Activated T-helper 17 cell treated with anti-CD3 and anti-CD28 coated beads, Interleukin-2, amount 50 U/mL, for 72 hours (primary cell): Measurements from ENCODE around the gene USP8. TPM values are rescaled to one million over a fixed set of nuclear protein-coding genes. Genes with fewer than 3 reads are reported as not detected.
"Not testable (repeated sequence)": the region's sequence is repeated elsewhere in the genome, so short reads cannot be mapped to it uniquely, and the experiment has no call there.

ENCODE experiments used
- ATAC-seq: fragments of 150-1000 bp; cut with Tn5 transposase; replicated peaks from 2 replicates; pipeline ENCODE4 v1.10.0; 2021; ENCODE audit warnings: mild to moderate bottlenecking, moderate library complexity
- H3K27ac Mint-ChIP-seq: one replicate; pipeline ENCODE4 v1.8.0; 2022; ENCODE audit warnings: mixed read lengths
- H3K27me3 Mint-ChIP-seq: one replicate; pipeline ENCODE4 v1.8.0; 2022; ENCODE audit warnings: mixed read lengths
- H3K36me3 Mint-ChIP-seq: one replicate; pipeline ENCODE4 v1.8.0; 2022; ENCODE audit warnings: low read depth, mild to moderate bottlenecking, mixed read lengths
- H3K4me1 Mint-ChIP-seq: one replicate; pipeline ENCODE4 v1.8.0; 2022; ENCODE audit warnings: mixed read lengths
- H3K4me3 Mint-ChIP-seq: one replicate; pipeline ENCODE4 v1.8.0; 2022; ENCODE audit warnings: mild to moderate bottlenecking, mixed read lengths
- H3K9me3 Mint-ChIP-seq: one replicate; pipeline ENCODE4 v1.8.0; 2022; ENCODE audit warnings: mixed read lengths
- total RNA-seq, 2 donors: library from RNA; stranded (reverse); gene quantifications; one replicate each; pipeline ENCODE4 v1.2.3, GENCODE V29; 2022

USP8 gene
- total RNA-seq, 2 donors from 2014 or later = 60.2 to 60.6 TPM

DNA sequence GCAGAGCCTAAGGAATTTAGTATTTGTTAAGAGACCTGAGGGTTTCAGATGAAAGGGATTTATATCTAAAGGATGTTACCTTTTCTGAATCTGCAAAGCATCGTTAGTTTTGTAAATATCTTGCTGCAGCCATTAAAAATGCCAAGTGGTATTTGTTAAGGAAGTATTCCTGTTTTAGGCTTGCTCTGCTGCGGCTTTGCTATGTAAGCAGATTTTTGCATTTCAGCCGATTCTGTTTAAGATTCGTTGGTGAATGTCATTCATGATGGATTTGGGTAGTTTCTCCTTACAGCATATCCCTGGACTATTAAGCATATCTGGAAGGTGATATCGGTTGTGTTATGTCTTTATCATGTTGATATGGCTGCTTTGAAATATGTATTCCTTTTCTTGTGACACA is 1.0 kb downstream of the USP8 start:
- H3K4me3 Mint-ChIP-seq = peak overlapping the region; percentile 91
- peaks cover 16% of the 10 kb centered on the region for H3K4me1 Mint-ChIP-seq
- H3K27me3 Mint-ChIP-seq = no peaks in the 10 kb centered on the region
- ATAC-seq = no peak
- no peaks in the 10 kb centered on the region for H3K9me3 Mint-ChIP-seq
- H3K27ac Mint-ChIP-seq = peak overlapping the region; percentile 97
- peaks cover 22% of the 10 kb centered on the region for H3K36me3 Mint-ChIP-seq

- H3K4me3 Mint-ChIP-seq = peak overlapping the region; percentile 91
- peak overlapping the region; percentile 97 for H3K27ac Mint-ChIP-seq
- H3K27me3 Mint-ChIP-seq, ATAC-seq, H3K9me3 Mint-ChIP-seq: not testable (repeated sequence)
- H3K36me3 Mint-ChIP-seq = peaks cover 22% of the 10 kb centered on the region
- peaks cover 16% of the 10 kb centered on the region for H3K4me1 Mint-ChIP-seq
These were observed 1.6 kb downstream of the USP8 start for GRCh38 chr15:50425678-50426246.

GRCh38 chr15:50426428-50426827 is 2.2 kb downstream of the USP8 start:
- ATAC-seq = no peak
- H3K4me1 Mint-ChIP-seq = peaks cover 16% of the 10 kb centered on the region
- H3K4me3 Mint-ChIP-seq = peak overlapping the region; percentile 91
- H3K9me3 Mint-ChIP-seq = no peaks in the 10 kb centered on the region
- no peaks in the 10 kb centered on the region for H3K27me3 Mint-ChIP-seq
- H3K27ac Mint-ChIP-seq = no peak overlapping the region
- H3K36me3 Mint-ChIP-seq = peaks cover 22% of the 10 kb centered on the region

DNA sequence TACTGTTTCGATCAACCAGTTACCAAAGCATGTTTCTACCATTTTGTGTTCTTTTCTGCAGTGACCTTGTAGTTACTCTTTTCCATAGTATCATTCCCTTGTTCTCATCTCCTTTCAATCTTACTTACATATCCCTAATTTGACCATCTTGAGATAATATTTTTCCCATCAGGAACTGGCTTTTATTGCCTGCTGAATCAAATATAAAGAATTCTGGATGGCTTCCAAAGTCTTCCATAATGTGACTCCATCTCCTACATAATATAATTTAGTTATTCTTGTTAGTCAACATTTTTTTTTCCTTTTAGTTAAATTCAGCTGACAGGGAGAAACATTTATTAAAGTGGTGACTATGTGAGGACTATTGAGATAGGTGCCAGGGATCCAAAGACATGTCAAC is 7.0 kb downstream of the USP8 start:
- H3K36me3 Mint-ChIP-seq = peaks cover 48% of the 10 kb centered on the region
- no peak for ATAC-seq
- H3K9me3 Mint-ChIP-seq = no peaks in the 10 kb centered on the region
- no peaks in the 10 kb centered on the region for H3K27me3 Mint-ChIP-seq
- H3K4me1 Mint-ChIP-seq = peaks cover 30% of the 10 kb centered on the region
- H3K27ac Mint-ChIP-seq = no peak overlapping the region
- no peak overlapping the region for H3K4me3 Mint-ChIP-seq

DNA sequence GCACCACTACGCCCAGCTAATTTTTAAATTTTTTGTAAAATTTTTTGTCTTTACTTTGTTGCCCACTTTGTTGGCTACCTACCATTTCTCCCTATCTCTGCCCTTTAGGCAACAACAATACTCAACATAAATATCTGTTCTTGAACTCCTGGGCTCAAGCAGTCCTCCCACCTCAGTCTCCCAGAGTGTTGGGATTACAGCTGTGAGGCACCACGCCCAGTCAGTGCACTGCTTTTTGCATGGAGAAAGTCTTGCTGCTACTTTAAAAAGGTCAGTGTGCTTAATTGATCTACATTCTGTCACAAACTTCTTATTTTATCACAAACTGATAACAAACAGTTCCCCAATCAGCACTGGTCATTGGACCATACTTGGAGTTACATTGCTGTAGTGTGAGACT is 8.0 kb downstream of the USP8 start:
- Mint-ChIP-seq H3K27me3 (no peaks in the 10 kb centered on the region), H3K27ac (no peak overlapping the region), H3K9me3 (no peaks in the 10 kb centered on the region), H3K36me3 (peaks cover 38% of the 10 kb centered on the region), H3K4me3 (no peak overlapping the region), H3K4me1 (peaks cover 22% of the 10 kb centered on the region)
- ATAC-seq = no peak

DNA sequence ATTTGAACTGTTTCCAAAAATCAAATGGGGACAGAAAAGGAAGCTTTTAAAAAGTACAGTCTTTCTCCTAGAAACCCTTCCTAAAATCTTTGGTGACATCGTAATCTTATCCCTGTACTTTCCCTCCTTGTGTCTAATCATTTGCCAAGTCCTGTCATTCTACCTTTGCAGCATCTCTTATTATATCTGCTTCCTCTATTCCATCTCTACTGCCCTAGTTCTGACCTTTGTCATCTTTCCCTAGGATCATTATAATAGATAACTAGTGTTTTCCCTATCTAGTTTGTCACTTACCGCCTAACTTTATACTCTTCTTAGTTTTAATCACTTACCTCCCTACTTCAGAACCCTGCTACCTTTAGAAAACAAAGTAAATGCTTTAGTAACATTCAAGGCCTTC is 11.6 kb downstream of the USP8 start:
- peaks cover 21% of the 10 kb centered on the region for H3K4me1 Mint-ChIP-seq
- H3K27ac Mint-ChIP-seq = no peak overlapping the region
- peaks cover 60% of the 10 kb centered on the region for H3K36me3 Mint-ChIP-seq

GRCh38 chr15:50438251-50438650 is 14.0 kb downstream of the USP8 start:
- Mint-ChIP-seq H3K36me3 (peaks cover 69% of the 10 kb centered on the region), H3K27me3 (no peaks in the 10 kb centered on the region), H3K27ac (no peak overlapping the region), H3K4me3 (no peak overlapping the region), H3K4me1 (peaks cover 13% of the 10 kb centered on the region), H3K9me3 (no peaks in the 10 kb centered on the region)
- no peak for ATAC-seq

More for the DNA sequence above, 11.6 kb downstream of the USP8 start:
- H3K4me3 Mint-ChIP-seq = no peak overlapping the region
- H3K9me3 Mint-ChIP-seq = no peaks in the 10 kb centered on the region
- no peak for ATAC-seq
- no peaks in the 10 kb centered on the region for H3K27me3 Mint-ChIP-seq

GRCh38 chr15:50440932-50441331 is 16.7 kb downstream of the USP8 start:
- H3K27me3 Mint-ChIP-seq = no peaks in the 10 kb centered on the region
- no peaks in the 10 kb centered on the region for H3K9me3 Mint-ChIP-seq
- peaks cover 79% of the 10 kb centered on the region for H3K36me3 Mint-ChIP-seq
- H3K4me1 Mint-ChIP-seq = peaks cover 9% of the 10 kb centered on the region
- ATAC-seq = no peak
- H3K27ac Mint-ChIP-seq = no peak overlapping the region
- no peak overlapping the region for H3K4me3 Mint-ChIP-seq

- peaks cover 94% of the 10 kb centered on the region for H3K36me3 Mint-ChIP-seq
- H3K4me1 Mint-ChIP-seq = peaks cover 8% of the 10 kb centered on the region
These were observed 28.7 kb downstream of the USP8 start for GRCh38 chr15:50452927-50453326.

GRCh38 chr15:50458348-50459112 is 34.3 kb downstream of the USP8 start:
- Mint-ChIP-seq H3K4me1 (peaks cover 8% of the 10 kb centered on the region), H3K27me3 (no peaks in the 10 kb centered on the region), H3K27ac (no peak overlapping the region), H3K4me3 (no peak overlapping the region), H3K9me3 (no peaks in the 10 kb centered on the region), H3K36me3 (peaks cover 99% of the 10 kb centered on the region)
- no peak for ATAC-seq

More at GRCh38 chr15:50452927-50453326, 28.7 kb downstream of the USP8 start:
- Mint-ChIP-seq H3K4me3 (no peak overlapping the region), H3K27me3 (no peaks in the 10 kb centered on the region), H3K27ac (no peak overlapping the region), H3K9me3 (no peaks in the 10 kb centered on the region)
- ATAC-seq = no peak

DNA sequence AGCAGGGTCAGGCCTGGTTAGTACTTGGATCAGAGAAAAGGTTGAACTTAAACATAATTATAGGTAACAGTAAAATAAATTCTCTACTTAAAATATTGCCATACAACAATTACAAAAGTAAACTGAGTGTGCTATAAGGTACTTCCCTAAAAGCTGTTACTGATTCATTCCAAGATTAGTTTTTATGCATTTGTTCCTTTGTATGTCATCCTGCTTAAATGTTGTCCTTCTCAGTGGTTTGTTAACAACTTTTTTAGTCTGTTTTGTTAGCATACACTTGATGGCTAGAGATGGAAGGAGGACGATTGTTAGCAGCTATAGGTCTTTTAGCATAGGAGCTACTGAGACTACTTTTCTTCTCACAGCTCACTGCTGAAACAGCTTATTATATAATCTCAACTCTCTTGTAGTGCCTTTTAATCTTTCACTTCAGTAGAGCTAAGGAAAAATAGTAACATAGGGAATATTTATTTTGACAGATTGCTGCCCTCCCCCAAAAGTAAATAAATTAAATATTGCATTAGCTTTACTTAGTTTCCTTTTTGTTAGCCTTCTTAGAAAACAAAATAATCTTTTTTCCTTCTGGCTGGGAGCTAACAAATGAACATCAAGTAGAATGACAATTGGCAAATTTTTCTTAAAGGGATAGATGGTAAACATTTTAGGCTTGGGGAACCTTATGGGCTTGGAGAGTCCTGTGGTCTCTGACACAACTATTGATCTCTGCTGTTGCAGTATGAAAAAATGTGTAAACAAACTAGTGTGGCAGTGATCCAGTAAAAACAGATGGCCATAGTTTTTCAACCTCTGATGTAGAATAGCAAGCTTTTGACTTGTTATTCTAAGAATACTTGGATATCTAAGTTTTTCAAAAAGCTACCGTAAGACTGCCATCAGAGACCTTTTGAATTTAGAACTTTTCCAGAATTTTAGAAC is 39.5 kb downstream of the USP8 start:
- peak overlapping the region; percentile 51 for H3K27ac Mint-ChIP-seq
- peaks cover 7% of the 10 kb centered on the region for H3K4me1 Mint-ChIP-seq
- H3K36me3 Mint-ChIP-seq = peaks cover 92% of the 10 kb centered on the region
- no peaks in the 10 kb centered on the region for H3K27me3 Mint-ChIP-seq
- no peaks in the 10 kb centered on the region for H3K9me3 Mint-ChIP-seq
- H3K4me3 Mint-ChIP-seq = no peak overlapping the region
- peak; percentile 89 for ATAC-seq

GRCh38 chr15:50471072-50471471 is 46.9 kb downstream of the USP8 start:
- Mint-ChIP-seq H3K9me3 (no peaks in the 10 kb centered on the region), H3K27me3 (no peaks in the 10 kb centered on the region), H3K27ac (no peak overlapping the region), H3K4me3 (no peak overlapping the region), H3K4me1 (peaks cover 4% of the 10 kb centered on the region), H3K36me3 (peaks cover 81% of the 10 kb centered on the region)
- no peak for ATAC-seq

GRCh38 chr15:50476143-50476542 is 51.9 kb downstream of the USP8 start:
- H3K4me3 Mint-ChIP-seq = no peak overlapping the region
- H3K36me3 Mint-ChIP-seq = peaks cover 86% of the 10 kb centered on the region
- no peaks in the 10 kb centered on the region for H3K9me3 Mint-ChIP-seq
- H3K27ac Mint-ChIP-seq = no peak overlapping the region
- no peaks in the 10 kb centered on the region for H3K27me3 Mint-ChIP-seq
- H3K4me1 Mint-ChIP-seq = peaks cover 5% of the 10 kb centered on the region
- ATAC-seq = no peak

DNA sequence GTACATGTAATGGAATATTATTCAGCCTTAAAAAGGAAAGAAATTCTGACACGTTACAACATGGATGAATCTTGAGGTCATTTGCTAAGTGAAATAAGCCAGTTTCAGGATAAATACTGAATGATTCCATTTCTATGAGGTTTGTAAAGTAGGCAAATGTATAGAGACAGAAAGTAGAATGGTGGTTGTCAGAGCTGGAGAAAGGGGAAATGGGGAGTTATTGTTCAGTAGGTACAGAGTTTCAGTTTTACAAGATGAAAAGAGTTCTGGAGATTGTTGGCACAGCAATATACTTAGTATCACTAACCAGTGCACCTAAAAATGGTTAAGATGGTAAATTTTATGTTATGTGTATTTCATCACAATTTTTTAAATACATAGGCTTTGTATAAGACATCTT is 60.6 kb downstream of the USP8 start:
- ATAC-seq = peak; percentile 62
- Mint-ChIP-seq H3K36me3 (peaks cover 97% of the 10 kb centered on the region), H3K9me3 (no peaks in the 10 kb centered on the region), H3K4me3 (no peak overlapping the region), H3K27me3 (no peaks in the 10 kb centered on the region), H3K27ac (no peak overlapping the region), H3K4me1 (peaks cover 8% of the 10 kb centered on the region)
